Measurements from ENCODE around the gene STRADA. TPM values are rescaled to one million over a fixed set of nuclear protein-coding genes. Genes with fewer than 3 reads are reported as not detected.

Gene STRADA
- total and polyA plus RNA-seq, 2 of the 8 experiments (the other 6 are each of a cell fraction or from before 2014, with no cell fraction given), result 35.6 to 43.3 TPM

GRCh38 chr17:63701456-63701820, 40.2 kb downstream of the STRADA start:
- Histone ChIP-seq H3K4ac (replicated peaks; ENCODE audit: insufficient read length, low read depth, low read length) (no peak overlapping the region), H2BK12ac (ENCODE audit: low read depth, low read length) (no peak overlapping the region), H4K8ac (ENCODE audit: extremely low read depth, insufficient read depth, low read length) (no peak overlapping the region), H3K79me1 (ENCODE audit: low read depth, low read length) (0 out of 2 replicates have a peak, but pooled peaks cover 3% of the 10 kb centered on the region), H3K27me3 (replicated peaks in 1 of 4; ENCODE audit: control insufficient read depth in 3 of 4, extremely low read depth in 1 of 4, insufficient read depth in 3 of 4, low read length in 3 of 4) (peaks cover 0 to 5% (median 0%) of the 10 kb centered on the region in 4 experiments; a peak in 3 of 7 replicates), H3K23me2 (ENCODE audit: low read depth, low read length) (peaks cover 16% of the 10 kb centered on the region; the same call in 1 of the 2 replicates), H2BK120ac (replicated peaks; ENCODE audit: low read depth, low read length) (no peak overlapping the region), H3K18ac (ENCODE audit: extremely low read depth, low read length) (no peak overlapping the region), H2AK5ac (ENCODE audit: low read depth, low read length) (no peak overlapping the region), H4K91ac (replicated peaks; ENCODE audit: insufficient read length, low read length) (no peak overlapping the region), H2AFZ (ENCODE audit: low read length) (no peak overlapping the region), H3K56ac (replicated peaks; ENCODE audit: insufficient read length, low read depth, low read length) (no peak overlapping the region), H3K79me2 (ENCODE audit: control insufficient read depth in 1 of 2, insufficient read depth in 2 of 2, low read length in 2 of 2) (no peaks in the 10 kb centered on the region; a peak in 1 of 4 replicates), H3K4me2 (ENCODE audit: insufficient read depth in 1 of 2, low read depth in 2 of 2, low read length in 2 of 2) (peak overlapping the region; percentile 84 to 93), H4K20me1 (replicated peaks in 1 of 2; ENCODE audit: control insufficient read depth in 1 of 2, insufficient read depth in 2 of 2, low read length in 2 of 2) (peaks cover 4 to 15% of the 10 kb centered on the region in 2 experiments), H2BK5ac (ENCODE audit: low read depth, low read length) (no peak overlapping the region), H3K14ac (ENCODE audit: insufficient read length) (no peak overlapping the region), H4K5ac (ENCODE audit: insufficient read length, low read depth, low read length) (no peak overlapping the region), H3K23ac (ENCODE audit: insufficient read length) (no peak overlapping the region), H3K4me1 (replicated peaks in 1 of 4; ENCODE audit: control insufficient read depth in 3 of 4, insufficient read depth in 4 of 4, low read length in 3 of 4) (peaks cover 3 to 22% (median 15%) of the 10 kb centered on the region in 4 experiments; a peak in 6 of 7 replicates), H3K27ac (ENCODE audit: low read depth, low read length) (no peak overlapping the region), H2BK15ac (ENCODE audit: low read length) (no peak overlapping the region), H3K4me3 (ENCODE audit: extremely low read depth in 1 of 4, insufficient read depth in 2 of 4, low read depth in 3 of 4, low read length in 4 of 4) (peak overlapping the region; percentile 30 to 83 (median 57)), H2BK20ac (ENCODE audit: low read length) (no peak overlapping the region), H3K36me3 (ENCODE audit: control insufficient read depth in 2 of 4, insufficient read depth in 4 of 4, low read length in 3 of 4) (peaks cover 0 to 11% (median 1%) of the 10 kb centered on the region in 4 experiments; a peak in 3 of 8 replicates), H3K9ac (replicated peaks in 1 of 4; ENCODE audit: extremely low read depth in 1 of 4, low read depth in 3 of 4, low read length in 3 of 4) (no peak overlapping the region), H3K9me3 (ENCODE audit: insufficient read depth in 2 of 2, low read depth in 1 of 2, low read length in 1 of 2) (no peaks in the 10 kb centered on the region)
- POLR2A ChIA-PET (ENCODE audit: partially characterized antibody), result interaction anchor here (0.6 to 2.2 kb wide), 10 partner anchors 8 to 440 kb away, joined by 3 to 10 read pairs (median 3); partner anchors contain the start of genes CCDC47, DDX42, MAP3K3 and TACO1
- WGBS, 2 experiments (ENCODE audit: extremely low coverage in 1 of 2, insufficient coverage in 1 of 2, insufficient read length in 1 of 2, insufficient replicate concordance in 2 of 2, low coverage in 1 of 2, low lambda C conversion rate in 2 of 2, missing lambda C conversion rate in 1 of 2), result 81% methylated on average over 9 of the region's 10 CpGs; no CpG with 5 or more reads in 1 of the 2 experiments
- DNase-seq (ENCODE audit: low read depth in 1 of 2, low spot score in 2 of 2), result no peak
- CTCF ChIA-PET (ENCODE audit: partially characterized antibody), result interaction anchor here (0.7 to 3.3 kb wide), 12 partner anchors 9 to 165 kb away, joined by 3 to 17 read pairs (median 3); no protein-coding TSS in a partner anchor
- TF ChIP-seq YY1 (IDR thresholded peaks at IDR 0.05; ENCODE audit: low read depth, low read length), result no peak
- FAIRE-seq, result no peak

Measured in H1 (cell line).